B cell (primary cell): ENCODE measurements around the gene CRYBG2.

Experiments used
- EZH2 ChIP-seq: IDR thresholded peaks from 2 replicates; pipeline ENCODE4 v1.6.1; 2012; ENCODE audit warnings: borderline replicate concordance, low read depth, mild to moderate bottlenecking, moderate library complexity, low read length; ENCODE audit not compliant: insufficient read depth, poor library complexity, severe bottlenecking
- TF ChIP-seq, protein P1 (sequence below): fragments of 200-600 bp; IDR thresholded peaks from one replicate; pipeline ENCODE4 v1.8.0; 2022; ENCODE audit warnings: antibody characterized with exemption, mild to moderate bottlenecking

DNA sequence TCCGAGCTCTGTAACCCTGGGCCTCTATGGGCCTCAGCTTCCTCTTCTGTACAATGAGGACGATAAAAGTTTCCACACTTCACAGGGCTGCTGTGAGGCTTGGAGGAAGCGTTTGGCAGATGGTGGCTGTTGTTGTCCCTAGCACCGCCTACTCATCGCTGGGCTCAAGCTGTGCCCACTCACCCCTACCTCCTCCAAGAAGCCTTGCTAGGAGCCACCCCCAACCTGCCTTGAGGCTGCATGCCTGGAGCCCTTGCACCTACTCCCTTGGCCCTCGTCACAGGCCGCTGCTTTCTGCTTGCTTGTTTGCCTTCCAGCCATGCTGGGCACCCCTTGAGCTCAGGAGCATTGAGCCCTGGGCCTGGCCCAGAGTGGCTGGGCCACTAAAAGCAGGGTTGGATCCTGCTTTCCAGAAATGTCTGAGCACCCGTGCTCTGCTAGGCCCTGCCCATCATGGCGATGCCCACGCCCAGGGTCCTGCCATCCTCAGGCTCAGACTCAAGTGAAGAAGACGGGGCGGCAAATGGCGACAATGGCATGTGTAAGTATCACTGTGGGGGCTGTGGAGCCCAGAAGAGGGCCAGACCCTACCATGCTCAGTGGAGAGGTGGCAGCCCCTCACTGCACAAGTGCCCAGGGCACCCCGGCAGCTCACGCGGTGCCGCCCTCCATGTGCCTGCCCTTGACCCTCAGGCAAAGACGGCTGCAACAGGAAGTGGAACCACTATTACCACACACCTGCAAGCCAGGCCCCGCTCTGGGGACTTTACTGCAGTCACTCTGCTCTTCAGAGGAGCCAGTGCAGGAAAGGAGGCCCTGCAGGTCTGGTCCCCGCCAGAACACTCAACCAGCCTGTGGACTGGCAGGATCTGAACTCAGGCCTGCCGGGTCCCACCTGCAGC, 64.5 kb downstream of the CRYBG2 start:
- TF ChIP-seq, protein P1, sequence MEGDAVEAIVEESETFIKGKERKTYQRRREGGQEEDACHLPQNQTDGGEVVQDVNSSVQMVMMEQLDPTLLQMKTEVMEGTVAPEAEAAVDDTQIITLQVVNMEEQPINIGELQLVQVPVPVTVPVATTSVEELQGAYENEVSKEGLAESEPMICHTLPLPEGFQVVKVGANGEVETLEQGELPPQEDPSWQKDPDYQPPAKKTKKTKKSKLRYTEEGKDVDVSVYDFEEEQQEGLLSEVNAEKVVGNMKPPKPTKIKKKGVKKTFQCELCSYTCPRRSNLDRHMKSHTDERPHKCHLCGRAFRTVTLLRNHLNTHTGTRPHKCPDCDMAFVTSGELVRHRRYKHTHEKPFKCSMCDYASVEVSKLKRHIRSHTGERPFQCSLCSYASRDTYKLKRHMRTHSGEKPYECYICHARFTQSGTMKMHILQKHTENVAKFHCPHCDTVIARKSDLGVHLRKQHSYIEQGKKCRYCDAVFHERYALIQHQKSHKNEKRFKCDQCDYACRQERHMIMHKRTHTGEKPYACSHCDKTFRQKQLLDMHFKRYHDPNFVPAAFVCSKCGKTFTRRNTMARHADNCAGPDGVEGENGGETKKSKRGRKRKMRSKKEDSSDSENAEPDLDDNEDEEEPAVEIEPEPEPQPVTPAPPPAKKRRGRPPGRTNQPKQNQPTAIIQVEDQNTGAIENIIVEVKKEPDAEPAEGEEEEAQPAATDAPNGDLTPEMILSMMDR = no peak
- no peak for TF ChIP-seq EZH2
